A549 (cell line): ENCODE results near the gene SERPIND1. TPM values are rescaled to one million over a fixed set of nuclear protein-coding genes. Genes with fewer than 3 reads are reported as not detected.

Experiments used
- ATAC-seq, 2 experiments: fragments of 200-7000 bp in 1 of 2; fragments of >200 bp in 1 of 2; cut with Nextera tagmentation in 1 of 2; cut with Tn5 transposase in 1 of 2; 3 replicates each; pipeline versions ENCODE4 v1.8.0 to v1.9.1; 2018 to 2020; ENCODE audit warnings: mild to moderate bottlenecking in 1 of 2, moderate library complexity in 1 of 2
- CTCF ChIA-PET: fragments of 300-600 bp; sonication (Branson Sonifier 250); formaldehyde crosslinking; extraction: SDS; loops from one replicate; lab custom pipeline; 2021; ENCODE audit warnings: antibody characterized with exemption, inconsistent platforms; lab: Yijun Ruan, JAX
- POLR2A ChIA-PET: fragments of 350-600 bp; formaldehyde crosslinking; extraction: SDS; loops from one replicate; lab custom pipeline; 2021; ENCODE audit warnings: antibody characterized with exemption, inconsistent platforms; lab: Yijun Ruan, JAX
- DNase-seq, 2 experiments: peaks; one replicate each; pipeline versions ENCODE4 v3.0.0 to v3.0.0-alpha.2; 2011 to 2016; ENCODE audit warnings: low read depth in 1 of 2, low spot score in 1 of 2
- FAIRE-seq: peaks from 2 replicates; lab custom pipeline; 2011; peaks lifted over from hg19 to GRCh38; lab: Jason Lieb, UNC
- H3K27ac ChIP-seq, 2 experiments: fragments of >200 bp; sonication (Bioruptor Twin); formaldehyde crosslinking; 3 replicates each; pipeline ENCODE4 v1.5.1; 2016 to 2017
- H3K4me1 ChIP-seq: fragments of >200 bp; sonication (Bioruptor Twin); formaldehyde crosslinking; 3 replicates; pipeline ENCODE4 v1.6.1; 2016
- H3K4me2 ChIP-seq: fragments of >200 bp; sonication (Bioruptor Twin); formaldehyde crosslinking; 3 replicates; pipeline ENCODE4 v1.6.1; 2016
- H3K4me3 ChIP-seq: fragments of >200 bp; sonication (Bioruptor Twin); formaldehyde crosslinking; 3 replicates; pipeline ENCODE4 v1.5.1; 2016
- H3K9me3 ChIP-seq: fragments of >200 bp; sonication (Bioruptor Twin); formaldehyde crosslinking; 3 replicates; pipeline ENCODE4 v1.6.1; 2016
- ATOH8 ChIP-seq: fragments of 250-450 bp; sonication (Bioruptor Pico); IDR thresholded peaks from 2 replicates; pipeline ENCODE4 v1.5.0; 2020; ENCODE audit warnings: low read depth, mild to moderate bottlenecking, moderate library complexity
- CBX2 ChIP-seq: fragments of 200-600 bp; sonication (generic); IDR thresholded peaks from 2 replicates; pipeline ENCODE4 v1.6.1; 2016; ENCODE audit warnings: low read depth, mild to moderate bottlenecking, borderline replicate concordance
- CHD2 ChIP-seq: fragments of 150-350 bp; IDR thresholded peaks from 2 replicates; pipeline ENCODE4 v1.6.1; 2014; ENCODE audit warnings: low read length; ENCODE audit not compliant: partially characterized antibody
- EHMT2 ChIP-seq: fragments of 200-600 bp; sonication (generic); IDR thresholded peaks from 2 replicates; pipeline ENCODE4 v1.6.1; 2016; ENCODE audit warnings: antibody characterized with exemption, low read depth, mild to moderate bottlenecking, moderate library complexity
- EP300 ChIP-seq, 2 experiments: fragments of >200 bp; sonication (Bioruptor Twin); formaldehyde crosslinking; IDR thresholded peaks; 2 replicates in 1 of 2; 3 replicates in 1 of 2; pipeline ENCODE4 v1.6.1; 2016 to 2017
- FOSB ChIP-seq: fragments of 250-450 bp; sonication (Bioruptor Pico); IDR thresholded peaks from 2 replicates; pipeline ENCODE4 v1.5.0; 2020; ENCODE audit warnings: mild to moderate bottlenecking, moderate library complexity
- HEYL ChIP-seq: fragments of 250-450 bp; sonication (Bioruptor Pico); IDR thresholded peaks from 2 replicates; pipeline ENCODE4 v1.8.0; 2021; ENCODE audit warnings: mild to moderate bottlenecking, moderate library complexity
- HMGXB4 ChIP-seq: fragments of 250-450 bp; sonication (Bioruptor Pico); IDR thresholded peaks from 2 replicates; pipeline ENCODE4 v1.5.0; 2021; ENCODE audit warnings: mild to moderate bottlenecking, moderate library complexity, borderline replicate concordance
- HOXA7 ChIP-seq: fragments of 250-450 bp; sonication (Bioruptor Pico); IDR thresholded peaks from 2 replicates; pipeline ENCODE4 v1.5.0; 2020; ENCODE audit warnings: mild to moderate bottlenecking, moderate library complexity
- JUNB ChIP-seq: fragments of >200 bp; sonication (Bioruptor Twin); formaldehyde crosslinking; IDR thresholded peaks from 2 replicates; pipeline ENCODE4 v1.6.1; 2016
- KDM1A ChIP-seq: fragments of 200-600 bp; sonication (generic); IDR thresholded peaks from 2 replicates; pipeline ENCODE4 v1.6.1; 2016; ENCODE audit warnings: low read depth, mild to moderate bottlenecking
- MAZ ChIP-seq: fragments of 150-350 bp; IDR thresholded peaks from 2 replicates; pipeline ENCODE4 v1.6.1; 2014; ENCODE audit warnings: antibody characterized with exemption, low read depth, low read length, borderline replicate concordance
- MYC ChIP-seq: IDR thresholded peaks from 2 replicates; pipeline ENCODE4 v1.6.1; 2012; ENCODE audit warnings: mild to moderate bottlenecking, inconsistent platforms, low read length, improper control_type of control experiment, borderline replicate concordance
- NFE2L2 ChIP-seq: fragments of 150-350 bp; conservative IDR thresholded peaks from 2 replicates; pipeline ENCODE4 v1.6.1; 2014; ENCODE audit warnings: low read length
- RAD21 ChIP-seq, 2 experiments: fragments of >200 bp in 1 of 2; sonication (Bioruptor Twin) in 1 of 2; formaldehyde crosslinking in 1 of 2; IDR thresholded peaks in 1 of 2; conservative IDR thresholded peaks in 1 of 2; 2 replicates in 1 of 2; 3 replicates in 1 of 2; pipeline ENCODE4 v1.6.1; 2012 to 2018; ENCODE audit warnings: inconsistent platforms in 1 of 2
- REST ChIP-seq: fragments of 200-600 bp; sonication (generic); IDR thresholded peaks from 2 replicates; pipeline ENCODE4 v1.6.1; 2016; ENCODE audit warnings: antibody characterized with exemption, mild to moderate bottlenecking, moderate library complexity
- RFX5 ChIP-seq: fragments of 450-650 bp; IDR thresholded peaks from 2 replicates; pipeline ENCODE4 v1.7.1; 2014; ENCODE audit warnings: antibody characterized with exemption, mild to moderate bottlenecking, moderate library complexity
- SMC3 ChIP-seq: fragments of >200 bp; sonication (Bioruptor Twin); formaldehyde crosslinking; IDR thresholded peaks from 3 replicates; pipeline ENCODE4 v1.6.1; 2018; ENCODE audit warnings: inconsistent platforms
- ZC3H11A ChIP-seq: fragments of 450-650 bp; IDR thresholded peaks from 2 replicates; pipeline ENCODE4 v1.6.1; 2014; ENCODE audit warnings: antibody characterized with exemption, mild to moderate bottlenecking
- ZFP36 ChIP-seq: fragments of 450-650 bp; IDR thresholded peaks from 2 replicates; pipeline ENCODE4 v1.6.1; 2014; ENCODE audit warnings: borderline replicate concordance; ENCODE audit not compliant: partially characterized antibody
- ZNF302 ChIP-seq: fragments of 250-450 bp; sonication (Bioruptor Pico); IDR thresholded peaks from 2 replicates; pipeline ENCODE4 v1.9.0; 2021; ENCODE audit warnings: inconsistent platforms, mild to moderate bottlenecking, moderate library complexity
- ZSCAN20 ChIP-seq: fragments of 250-450 bp; sonication (Bioruptor Pico); IDR thresholded peaks from 2 replicates; pipeline ENCODE4 v1.8.0; 2022; ENCODE audit warnings: mild to moderate bottlenecking, moderate library complexity
- WGBS: methylation state at CpG from one replicate; pipeline ENCODE4 v1.1.6; 2017; ENCODE audit errors: missing lambda C conversion rate; 5-methylcytosine and 5-hydroxymethylcytosine counted together
- polyA plus RNA-seq, 4 experiments: library from polyadenylated mRNA; depleted of rRNA in 3 of 4; stranded (reverse); fragments of >200 nt; fragmentation: RNase III in 1 of 4; extraction: RNeasy Plus Mini Kit Qiagen cat#74134 plus additional on column Dnase treatment in 1 of 4; gene quantifications; 2 replicates in 3 of 4; 3 replicates in 1 of 4; pipeline ENCODE4 v1.2.3, GENCODE V29; 2011 to 2017

Gene SERPIND1
- polyA plus RNA-seq, 2 of the 4 experiments (the other 2 are of a cell fraction): not detected

- no peak for FAIRE-seq
- no peak overlapping the region for H3K4me3 ChIP-seq
- TF ChIP-seq RAD21 (conservative IDR thresholded peaks at IDR 0.05 in 1 of 2, IDR thresholded peaks at IDR 0.05 in 1 of 2): no peak
- TF ChIP-seq FOSB: no peak
- TF ChIP-seq NFE2L2: no peak
- TF ChIP-seq ZFP36: no peak
- TF ChIP-seq, all 56 proteins: peak for 0
- ChIA-PET POLR2A (no interaction called here), CTCF (interaction anchor here (0.6 kb wide), 1 partner anchor 15 kb away, joined by 4 read pairs; no protein-coding TSS in a partner anchor)
- Histone ChIP-seq H3K27ac (no peak overlapping the region), H3K4me2 (no peak overlapping the region), H3K4me1 (no peaks in the 10 kb centered on the region), H3K9me3 (no peaks in the 10 kb centered on the region)
- DNase-seq (no peak), ATAC-seq (no peak; a peak in 1 of 6 replicates)
- 82% methylated on average over 5 of the region's 11 CpGs for WGBS
Observed at GRCh38 chr22:20725987-20726558, 47.8 kb upstream of the SERPIND1 start.

- Histone ChIP-seq H3K9me3 (no peaks in the 10 kb centered on the region), H3K4me3 (no peak overlapping the region), H3K4me1 (no peaks in the 10 kb centered on the region), H3K4me2 (no peak overlapping the region), H3K27ac (no peak overlapping the region)
- WGBS: 84% methylated on average over 24 of the region's 29 CpGs
- TF ChIP-seq ZSCAN20 (CRISPR knock-in tag) (no peak), HOXA7 (CRISPR knock-in tag) (no peak), CBX2 (no peak), EHMT2 (no peak), REST (no peak), KDM1A (no peak), MYC (no peak), MAZ (no peak), CHD2 (no peak), RFX5 (no peak), SMC3 (no peak), EP300 (IDR thresholded peaks at IDR 0.05) (no peak), ATOH8 (no peak), HMGXB4 (no peak), RAD21 (conservative IDR thresholded peaks at IDR 0.05 in 1 of 2, IDR thresholded peaks at IDR 0.05 in 1 of 2) (no peak), ZFP36 (no peak), ZNF302 (CRISPR knock-in tag) (no peak), JUNB (no peak), HEYL (CRISPR knock-in tag) (no peak), ZC3H11A (no peak)
- CTCF ChIA-PET: no interaction called here
- DNase-seq (no peak), FAIRE-seq (no peak), ATAC-seq (no peak)
- POLR2A ChIA-PET: no interaction called here
Observed at GRCh38 chr22:20727118-20728015, 46.5 kb upstream of the SERPIND1 start.
